Measurements from ENCODE around the gene RHOA.

GRCh38 chr3:49387721-49388120 lies 24.1 kb downstream of the RHOA start:
- TF ChIP-seq CTCF (IDR thresholded peaks at IDR 0.05; ENCODE audit: insufficient read depth, low read depth, low read length) (no peak), EZH2 (IDR thresholded peaks at IDR 0.05; ENCODE audit: insufficient read depth, low read length) (no peak)

Measured in astrocyte (in vitro differentiated cells and primary cell).